ES-I3 (cell line): ENCODE measurements around the gene MRAS.
"Not testable (repeated sequence)": the region's sequence is repeated elsewhere in the genome, so short reads cannot be mapped to it uniquely, and the experiment has no call there.

Source experiments
- H3K36me3 ChIP-seq: 2 replicates; pipeline ENCODE4 v1.6.1; 2013; ENCODE audit warnings: mild to moderate bottlenecking, low read length, control low read depth, moderate library complexity; ENCODE audit not compliant: insufficient read depth
- H3K4me1 ChIP-seq: 2 replicates; pipeline ENCODE4 v1.6.1; 2013; ENCODE audit warnings: mild to moderate bottlenecking, control low read depth, low read length; ENCODE audit not compliant: insufficient read depth
- H3K9ac ChIP-seq: 2 replicates; pipeline ENCODE4 v1.6.1; 2013; ENCODE audit warnings: low read depth, mild to moderate bottlenecking, low read length, moderate library complexity
- H3K9me3 ChIP-seq: 2 replicates; pipeline ENCODE4 v1.6.1; 2013; ENCODE audit warnings: mild to moderate bottlenecking, low read length, moderate library complexity; ENCODE audit not compliant: control insufficient read depth, insufficient read depth

MRAS gene

DNA sequence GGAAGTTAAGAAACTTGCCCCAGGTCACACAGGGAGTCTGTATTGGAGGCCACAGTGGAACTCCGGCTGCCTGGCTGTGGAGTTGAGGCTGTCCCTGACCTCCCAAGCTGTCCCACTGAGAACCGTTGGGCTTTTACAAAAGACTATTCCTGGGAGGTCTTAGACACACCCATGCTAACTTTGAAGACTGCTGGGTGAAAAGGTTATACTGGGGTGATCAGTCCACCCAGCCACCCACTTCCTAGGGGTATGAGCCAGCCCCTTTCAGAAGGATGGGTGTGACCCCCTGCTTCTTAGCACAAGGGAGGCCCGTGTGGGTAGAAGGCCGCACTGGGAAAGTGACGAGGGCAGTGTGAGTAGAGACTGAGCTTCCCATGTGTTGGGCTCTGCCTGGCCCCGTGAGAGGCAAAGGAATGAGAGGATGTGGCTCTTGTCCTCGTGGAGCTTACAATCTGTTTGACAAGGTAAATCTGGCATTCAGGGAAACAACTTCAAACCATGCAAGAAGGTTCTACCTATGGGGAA is 19.0 kb downstream of the MRAS start:
- no peaks in the 10 kb centered on the region for H3K36me3 ChIP-seq
- H3K9me3 ChIP-seq, result no peaks in the 10 kb centered on the region
- no peaks in the 10 kb centered on the region for H3K4me1 ChIP-seq
- no peak overlapping the region for H3K9ac ChIP-seq

DNA sequence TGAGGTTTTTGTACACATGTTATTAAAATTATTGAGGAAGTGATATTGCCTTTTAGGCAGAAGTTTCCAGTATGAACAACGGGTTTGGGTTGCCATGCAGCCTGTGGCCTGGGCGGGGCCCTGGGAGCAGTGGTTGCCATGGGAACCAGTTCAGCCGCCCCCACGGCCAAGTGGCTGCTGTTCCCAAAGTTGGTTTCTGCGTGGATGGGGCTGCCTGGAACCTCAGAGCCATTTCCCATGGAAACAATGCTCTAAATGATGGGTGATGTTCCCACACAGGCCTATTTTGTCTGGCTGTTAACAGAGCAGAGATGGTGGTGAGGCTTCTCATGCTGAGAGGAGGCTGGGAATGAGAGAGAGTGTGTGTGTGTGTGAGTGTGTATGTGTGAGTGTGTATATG is 19.5 kb downstream of the MRAS start:
- Histone ChIP-seq H3K9me3 (no peaks in the 10 kb centered on the region), H3K9ac (no peak overlapping the region), H3K4me1 (no peaks in the 10 kb centered on the region), H3K36me3 (no peaks in the 10 kb centered on the region)

DNA sequence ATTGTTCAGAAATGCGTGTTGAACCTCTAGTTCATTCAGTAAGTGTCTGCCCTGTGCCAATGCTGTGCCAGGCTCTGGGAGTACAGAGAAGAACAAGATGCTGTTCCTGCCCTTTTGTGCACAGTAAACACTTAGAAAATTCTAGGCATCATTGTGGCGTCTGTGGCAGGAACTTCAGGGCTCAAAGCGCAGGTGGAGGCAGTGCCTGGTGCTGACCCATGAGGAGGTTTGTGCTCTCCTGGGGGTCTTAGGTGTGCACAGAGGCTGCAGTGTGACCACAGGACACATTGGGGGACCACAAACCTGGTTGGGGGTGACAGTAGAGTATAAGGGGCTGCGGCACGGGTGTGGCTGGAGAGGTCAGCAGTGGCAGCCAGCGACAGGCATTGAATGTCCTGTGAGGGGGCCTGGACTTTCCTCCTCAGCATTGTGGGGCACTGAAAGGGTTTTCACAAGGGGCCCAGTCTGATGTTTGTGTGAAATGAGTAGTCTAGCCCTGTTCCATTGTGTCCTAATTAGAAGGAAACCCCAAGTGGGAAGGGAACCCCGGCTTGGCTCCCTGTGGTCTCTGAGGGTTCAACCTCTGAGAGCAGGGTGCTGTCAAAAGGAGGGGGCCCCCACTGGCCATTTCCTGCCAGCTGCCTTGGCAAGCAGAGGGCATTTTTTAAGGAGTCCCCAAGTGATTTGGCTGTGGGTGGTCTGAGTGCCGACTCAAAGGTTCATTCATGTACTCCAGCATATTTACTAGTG is 20.9 kb downstream of the MRAS start:
- Histone ChIP-seq H3K9ac (no peak overlapping the region), H3K4me1 (no peaks in the 10 kb centered on the region), H3K9me3 (no peaks in the 10 kb centered on the region), H3K36me3 (no peaks in the 10 kb centered on the region)

DNA sequence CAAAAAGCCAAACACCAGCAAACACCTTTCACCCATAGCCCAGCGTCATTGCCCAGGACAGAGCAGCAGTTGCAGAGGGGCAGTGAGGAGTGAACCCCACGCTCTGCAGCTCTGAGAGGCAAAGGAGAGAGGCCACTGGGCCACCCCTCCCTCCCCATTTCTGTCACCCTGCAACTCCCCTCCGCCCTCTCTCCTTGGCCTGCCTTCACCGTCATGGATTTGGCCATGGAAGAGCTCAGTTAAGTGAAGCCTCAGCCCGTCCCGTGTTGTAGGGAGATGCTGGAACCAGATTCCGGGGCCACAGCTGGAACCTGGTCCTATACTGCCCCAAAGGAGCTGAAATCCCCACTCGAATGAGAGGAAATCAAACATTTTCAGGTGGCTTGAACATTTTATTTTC is 21.9 kb downstream of the MRAS start:
- H3K36me3 ChIP-seq, result no peaks in the 10 kb centered on the region
- H3K9ac ChIP-seq, result no peak overlapping the region
- H3K9me3 ChIP-seq, result no peaks in the 10 kb centered on the region
- no peaks in the 10 kb centered on the region for H3K4me1 ChIP-seq

DNA sequence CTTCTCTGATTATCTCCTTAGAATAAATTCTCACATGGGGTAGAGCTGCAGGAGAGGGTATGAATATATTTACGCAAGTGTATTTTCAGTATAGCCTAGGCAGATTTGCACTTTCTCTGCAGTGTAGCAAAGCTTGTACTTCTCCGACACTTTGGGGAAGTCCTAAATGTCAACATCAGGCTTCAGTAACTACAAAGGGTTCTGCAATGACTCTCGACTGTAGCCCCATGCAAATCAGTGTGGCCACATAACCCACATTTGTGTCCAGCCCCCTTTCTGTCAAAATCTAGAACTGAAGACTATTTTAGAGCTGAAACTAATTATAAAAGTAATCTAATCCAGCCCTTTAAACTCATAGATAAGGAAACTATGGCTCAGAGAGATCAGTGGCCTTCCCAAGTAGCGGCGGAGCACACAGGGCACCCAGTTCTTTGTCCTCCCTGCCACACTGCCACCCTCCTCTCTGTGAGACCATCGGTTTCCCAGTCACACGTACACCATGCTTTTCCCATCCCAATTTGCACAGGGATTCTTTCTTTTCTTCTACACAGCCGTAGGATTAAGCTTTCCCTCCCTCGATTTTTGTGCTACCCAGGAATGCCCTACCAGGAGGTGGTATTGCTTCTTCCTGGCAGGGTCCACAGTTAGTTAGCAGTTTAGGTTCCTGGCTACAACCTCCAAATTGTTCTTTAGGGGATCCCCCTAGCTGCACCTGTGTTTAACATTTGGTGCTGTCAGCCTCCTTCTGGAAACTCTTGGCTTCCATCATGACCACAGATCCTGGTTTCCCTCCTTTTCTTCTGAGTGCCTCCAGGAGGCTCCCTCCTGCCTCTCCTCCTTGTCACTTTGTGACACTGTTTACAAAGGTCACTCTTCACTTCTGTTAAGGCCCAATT is 22.9 kb downstream of the MRAS start:
- H3K9ac ChIP-seq, result no peak overlapping the region
- H3K36me3 ChIP-seq, result no peaks in the 10 kb centered on the region
- H3K9me3 ChIP-seq, result no peaks in the 10 kb centered on the region
- H3K4me1 ChIP-seq, result no peaks in the 10 kb centered on the region

DNA sequence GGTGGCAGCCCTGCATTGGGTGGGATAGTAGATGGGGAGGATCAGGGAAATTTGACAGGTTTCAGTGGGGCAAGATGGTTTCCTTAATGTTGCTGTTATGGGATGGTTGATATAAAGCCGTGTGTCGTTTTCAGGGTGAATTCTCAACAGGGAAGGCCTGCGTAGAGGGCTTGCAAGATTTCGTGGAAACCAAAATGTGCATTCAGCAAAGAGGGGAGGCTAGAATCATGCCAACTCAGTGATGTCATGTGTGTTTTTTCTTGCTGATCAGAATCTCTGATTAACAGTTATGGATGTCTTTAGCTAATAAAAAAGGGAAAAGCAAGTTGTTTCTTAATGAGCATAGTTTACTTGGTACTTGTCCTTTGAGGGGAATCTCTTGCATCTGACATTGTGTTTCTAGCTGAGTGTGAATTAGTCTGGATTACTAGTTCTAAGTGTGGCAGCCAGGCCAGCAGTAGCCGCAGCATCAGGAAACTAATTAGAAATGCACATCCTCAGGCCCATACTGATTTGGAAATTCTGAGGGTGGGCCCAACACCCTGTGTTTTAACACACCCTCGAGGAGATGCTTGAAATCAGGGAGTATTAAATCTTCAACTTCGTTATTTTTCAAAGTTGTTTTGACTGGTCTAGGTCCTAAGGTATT is 24.8 kb downstream of the MRAS start:
- Histone ChIP-seq H3K9ac (no peak overlapping the region), H3K4me1 (no peaks in the 10 kb centered on the region; the same call in 1 of the 2 replicates), H3K36me3 (no peaks in the 10 kb centered on the region)

DNA sequence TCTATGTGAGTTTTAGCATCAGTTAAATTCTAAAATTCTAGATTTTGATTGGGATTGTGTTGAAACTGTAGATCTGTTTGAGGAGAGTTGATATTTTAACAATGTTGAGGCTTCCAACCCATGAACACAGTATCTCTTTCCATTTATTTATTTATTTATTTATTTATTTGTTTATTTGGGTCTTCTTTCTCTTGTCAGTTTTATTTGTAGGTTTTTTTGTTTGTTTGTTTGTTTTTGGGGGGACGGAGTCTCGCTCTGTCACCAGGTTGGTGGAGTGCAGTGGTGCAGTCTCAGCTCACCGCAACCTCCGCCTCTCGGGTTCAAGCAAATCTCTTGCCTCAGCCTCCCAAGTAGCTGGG is 25.3 kb downstream of the MRAS start:
- Histone ChIP-seq H3K36me3 (no peaks in the 10 kb centered on the region), H3K9ac (no peak overlapping the region), H3K4me1 (no peaks in the 10 kb centered on the region; the same call in 1 of the 2 replicates), H3K9me3 (no peaks in the 10 kb centered on the region)

More for the DNA sequence above, 24.8 kb downstream of the MRAS start:
- H3K9me3 ChIP-seq, result no peaks in the 10 kb centered on the region

DNA sequence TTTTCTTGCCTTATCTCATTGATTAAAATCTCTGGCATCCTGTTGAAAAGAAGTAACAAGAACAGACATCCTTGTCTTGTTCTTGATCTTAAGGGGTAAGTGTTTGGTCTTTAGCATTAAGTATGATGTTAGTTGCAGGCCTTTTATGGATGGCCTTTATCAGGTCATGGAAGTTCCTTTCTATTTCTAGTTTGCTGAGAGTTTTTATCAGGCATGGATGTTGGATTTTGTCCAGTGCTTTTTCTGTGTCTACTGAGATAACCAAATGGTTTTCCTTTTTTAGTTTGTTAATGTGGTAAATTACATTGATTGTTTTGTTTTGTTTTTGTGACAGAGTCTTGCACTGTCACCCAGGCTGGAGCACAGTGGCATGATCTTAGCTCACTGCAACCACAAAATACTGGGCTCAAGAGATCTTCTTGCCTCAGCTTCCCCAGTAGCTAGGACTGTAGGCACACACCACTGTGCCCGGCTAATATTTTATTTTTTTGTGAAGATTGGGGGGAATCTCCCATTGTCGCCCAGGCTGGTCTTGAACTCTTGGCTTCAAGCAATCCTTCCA is 26.3 kb downstream of the MRAS start:
- Histone ChIP-seq H3K9ac (no peak overlapping the region), H3K4me1 (no peaks in the 10 kb centered on the region; the same call in 1 of the 2 replicates), H3K36me3 (no peaks in the 10 kb centered on the region), H3K9me3 (no peaks in the 10 kb centered on the region)

DNA sequence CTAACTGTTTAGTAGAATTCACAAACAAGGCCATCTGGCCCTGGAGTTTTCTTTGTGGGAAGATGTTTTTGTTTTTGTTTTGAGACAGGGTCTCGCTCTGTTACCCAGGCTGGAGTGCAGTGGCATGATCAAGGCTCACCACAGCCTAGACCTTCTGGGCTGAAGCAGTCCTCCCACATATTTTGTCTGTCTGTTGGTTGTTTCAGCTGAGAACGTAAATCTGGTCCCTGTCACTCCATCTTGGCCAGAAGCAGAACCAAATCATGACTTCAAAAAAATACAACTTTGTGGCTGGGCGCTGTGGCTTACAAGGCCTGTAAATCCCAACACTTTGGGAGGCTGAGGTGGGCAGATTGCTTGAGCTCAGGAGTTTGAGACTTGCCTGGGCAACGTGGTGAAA is 27.1 kb downstream of the MRAS start:
- no peaks in the 10 kb centered on the region; the same call in 1 of the 2 replicates for H3K4me1 ChIP-seq
- H3K36me3 ChIP-seq, result no peaks in the 10 kb centered on the region
- H3K9ac ChIP-seq, result no peak overlapping the region
- H3K9me3 ChIP-seq, result no peaks in the 10 kb centered on the region

GRCh38 chr3:138376663-138377062 is 28.3 kb downstream of the MRAS start:
- Histone ChIP-seq H3K4me1 (peaks cover 2% of the 10 kb centered on the region), H3K36me3 (no peaks in the 10 kb centered on the region), H3K9ac (no peak overlapping the region), H3K9me3 (no peaks in the 10 kb centered on the region)

DNA sequence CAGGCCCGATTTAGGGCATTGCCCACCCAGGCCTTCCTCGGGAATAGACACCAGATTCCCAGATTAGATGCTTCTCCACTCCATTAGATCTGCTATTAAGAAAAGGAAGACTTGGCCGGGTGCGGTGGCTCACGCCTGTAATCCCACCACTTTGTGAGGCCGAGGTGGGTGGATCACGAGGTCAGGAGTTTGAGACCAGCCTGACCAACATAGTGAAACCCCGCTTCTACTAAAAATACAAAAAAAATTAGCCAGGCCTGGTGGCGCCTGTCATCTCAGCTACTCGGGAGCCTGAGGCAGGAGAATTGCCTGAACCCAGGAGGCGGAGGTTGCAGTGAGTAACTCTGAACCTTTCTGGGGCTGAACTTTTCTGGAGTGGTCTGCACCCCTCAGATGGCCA is 28.8 kb downstream of the MRAS start:
- H3K4me1 ChIP-seq, H3K36me3 ChIP-seq, H3K9me3 ChIP-seq, H3K9ac ChIP-seq: not testable (repeated sequence)

DNA sequence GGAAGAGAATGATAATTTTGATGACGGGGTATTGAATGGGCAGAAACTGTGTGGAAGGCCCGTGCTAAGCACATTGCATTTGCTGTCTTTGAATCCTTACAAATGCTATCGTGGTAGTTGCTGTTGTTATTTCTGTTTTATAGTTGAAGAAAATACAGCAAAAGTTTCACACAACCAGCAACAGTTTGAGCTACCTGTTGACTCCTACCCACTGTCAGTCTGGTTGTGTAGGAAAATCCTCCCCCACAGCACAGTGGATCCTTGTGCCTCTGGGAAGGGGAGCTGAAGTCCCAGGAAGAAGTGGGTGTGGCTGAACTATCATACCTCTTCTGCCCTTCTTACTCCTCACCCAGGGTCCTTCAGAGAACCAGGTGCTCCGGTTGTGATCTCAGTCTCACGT is 29.4 kb downstream of the MRAS start:
- H3K4me1 ChIP-seq, result peaks cover 8% of the 10 kb centered on the region
- H3K9me3 ChIP-seq, result no peaks in the 10 kb centered on the region
- H3K36me3 ChIP-seq, result no peaks in the 10 kb centered on the region
- H3K9ac ChIP-seq, result no peak overlapping the region

GRCh38 chr3:138378331-138378730 is 30.0 kb downstream of the MRAS start:
- peaks cover 8% of the 10 kb centered on the region for H3K4me1 ChIP-seq
- H3K9ac ChIP-seq, result no peak overlapping the region
- H3K36me3 ChIP-seq, result no peaks in the 10 kb centered on the region

GRCh38 chr3:138378990-138379389 is 30.6 kb downstream of the MRAS start:
- no peaks in the 10 kb centered on the region for H3K36me3 ChIP-seq
- peaks cover 8% of the 10 kb centered on the region for H3K4me1 ChIP-seq
- no peaks in the 10 kb centered on the region for H3K9me3 ChIP-seq
- no peak overlapping the region for H3K9ac ChIP-seq

More at GRCh38 chr3:138378331-138378730, 30.0 kb downstream of the MRAS start:
- H3K9me3 ChIP-seq, result no peaks in the 10 kb centered on the region
